ENCODE measurements around the gene CIITA.
"Not testable (repeated sequence)": the region's sequence is repeated elsewhere in the genome, so short reads cannot be mapped to it uniquely, and the experiment has no call there.

CIITA gene

DNA sequence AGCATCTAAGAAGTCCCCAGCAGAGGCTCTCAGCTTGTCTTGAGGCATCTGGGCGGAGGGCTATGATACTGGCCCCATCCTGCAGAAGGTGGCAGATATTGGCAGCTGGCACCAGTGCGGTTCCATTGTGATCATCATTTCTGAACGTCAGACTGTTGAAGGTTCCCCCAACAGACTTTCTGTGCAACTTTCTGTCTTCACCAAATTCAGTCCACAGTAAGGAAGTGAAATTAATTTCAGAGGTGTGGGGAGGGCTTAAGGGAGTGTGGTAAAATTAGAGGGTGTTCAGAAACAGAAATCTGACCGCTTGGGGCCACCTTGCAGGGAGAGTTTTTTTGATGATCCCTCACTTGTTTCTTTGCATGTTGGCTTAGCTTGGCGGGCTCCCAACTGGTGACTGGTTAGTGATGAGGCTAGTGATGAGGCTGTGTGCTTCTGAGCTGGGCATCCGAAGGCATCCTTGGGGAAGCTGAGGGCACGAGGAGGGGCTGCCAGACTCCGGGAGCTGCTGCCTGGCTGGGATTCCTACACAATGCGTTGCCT, at the start of gene CIITA:
TSS of gene CIITA (plus strand) at position 404 of the 543 bp plus-strand sequence. CDS start at position 533, 129 bp downstream.
- peak; percentile 93 for DNase-seq

- DNase-seq = peak; percentile 83
Measured at GRCh38 chr16:10827691-10828341, 49.2 kb upstream of the CIITA start.

GRCh38 chr16:10828851-10829366, 48.1 kb upstream of the CIITA start:
- DNase-seq = peak; percentile 64

DNA sequence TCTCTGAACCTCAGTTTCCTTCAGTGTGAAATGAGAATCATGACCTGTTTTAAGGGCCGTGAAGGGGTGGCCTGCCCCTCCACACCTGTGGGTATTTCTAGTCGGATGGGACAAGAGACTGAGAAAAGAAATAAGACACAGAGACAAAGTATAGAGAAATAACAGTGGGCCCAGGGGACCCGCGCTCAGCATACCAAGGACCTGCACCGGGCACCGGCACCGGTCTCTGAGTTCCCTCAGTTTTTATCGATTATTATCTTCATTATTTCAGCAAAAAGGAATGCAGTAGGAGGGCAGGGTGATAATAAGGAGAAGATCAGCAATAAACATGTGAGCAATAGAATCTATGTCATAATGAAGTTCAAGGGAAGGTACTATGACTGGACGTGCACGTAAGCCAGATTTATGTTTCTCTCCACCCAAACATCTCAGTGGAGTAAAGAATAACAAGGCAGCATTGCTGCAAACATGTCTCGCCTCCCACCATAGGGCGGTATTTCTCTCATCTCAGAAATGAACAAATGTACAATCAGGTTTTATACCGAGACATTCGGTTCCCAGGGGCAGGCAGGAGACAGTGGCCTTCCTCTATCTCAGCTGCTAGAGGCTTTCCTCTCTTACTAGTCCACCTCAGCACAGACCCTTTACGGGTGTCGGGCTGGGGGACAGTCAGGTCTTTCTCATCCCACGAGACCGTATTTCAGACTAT, 47.5 kb upstream of the CIITA start:
- not testable (repeated sequence) for DNase-seq

DNA sequence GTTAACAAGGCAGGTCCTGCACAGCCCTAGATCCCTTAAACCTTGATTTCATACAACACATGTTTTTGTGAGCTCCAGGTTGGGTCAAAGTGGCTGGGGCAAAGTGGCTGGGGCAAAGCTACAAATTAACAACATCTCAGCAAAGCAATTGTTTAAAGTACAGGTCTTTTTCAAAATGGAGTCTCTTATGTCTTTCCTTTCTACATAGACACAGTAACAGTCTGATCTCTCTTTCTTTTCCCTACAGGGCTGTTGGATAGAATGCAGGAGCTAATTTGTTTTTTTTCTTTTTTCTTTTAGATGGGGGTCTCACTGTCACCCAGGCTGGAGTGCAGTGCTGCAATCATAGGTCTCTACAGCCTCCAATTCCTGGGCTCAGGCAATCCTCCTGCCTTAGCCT, 46.8 kb upstream of the CIITA start:
- not testable (repeated sequence) for DNase-seq

DNA sequence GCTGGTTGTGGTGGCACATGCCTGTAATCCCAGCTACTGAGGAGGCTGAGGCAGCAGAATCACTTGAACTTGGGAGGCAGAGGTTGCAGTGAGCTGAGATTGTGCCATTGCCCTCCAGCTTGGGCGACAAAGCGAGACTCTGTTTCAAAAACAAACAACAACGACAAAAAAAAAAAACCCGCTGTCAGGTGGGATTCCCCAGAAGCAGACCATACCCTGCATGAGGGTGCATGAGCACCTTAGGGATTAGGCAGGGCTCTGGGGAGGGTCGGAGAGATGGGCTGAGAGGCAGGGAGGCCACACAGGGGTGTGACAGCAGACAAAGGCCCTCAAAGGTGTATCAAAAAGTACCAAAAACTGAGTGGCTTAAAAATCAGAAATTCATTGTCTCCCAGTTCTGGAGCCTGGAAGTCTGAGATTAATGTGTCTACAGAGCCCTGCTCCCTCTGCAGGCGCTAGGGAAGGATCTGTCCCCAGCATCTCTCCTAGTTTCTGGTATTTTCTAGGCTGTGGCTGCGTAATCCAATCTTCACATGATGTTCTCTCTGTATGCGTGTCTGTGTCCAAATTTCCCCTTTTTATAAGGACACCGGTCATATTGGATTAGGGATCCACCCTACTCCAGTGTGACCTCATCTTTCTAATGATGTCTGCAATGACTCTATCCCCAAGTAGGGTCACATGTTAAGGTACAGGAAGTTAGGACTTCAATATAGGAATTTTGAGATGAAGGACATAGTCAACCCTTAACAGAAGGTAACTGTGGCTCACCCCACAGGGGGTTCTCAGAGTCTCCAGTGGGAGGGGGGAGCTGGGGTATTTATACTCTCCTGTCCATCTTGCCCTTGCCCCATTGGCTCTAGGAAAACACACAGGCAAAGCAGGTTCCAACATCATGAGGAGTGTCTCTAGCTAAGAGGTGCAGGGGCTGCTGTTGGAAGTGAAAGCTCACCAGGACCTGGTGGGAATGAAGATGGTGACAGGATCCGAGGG, 44.8 kb upstream of the CIITA start:
- DNase-seq = no peak

GRCh38 chr16:10833271-10833670, 43.7 kb upstream of the CIITA start:
- no peak for DNase-seq

- DNase-seq = no peak
Measured at GRCh38 chr16:10834130-10834529, 42.9 kb upstream of the CIITA start.

DNA sequence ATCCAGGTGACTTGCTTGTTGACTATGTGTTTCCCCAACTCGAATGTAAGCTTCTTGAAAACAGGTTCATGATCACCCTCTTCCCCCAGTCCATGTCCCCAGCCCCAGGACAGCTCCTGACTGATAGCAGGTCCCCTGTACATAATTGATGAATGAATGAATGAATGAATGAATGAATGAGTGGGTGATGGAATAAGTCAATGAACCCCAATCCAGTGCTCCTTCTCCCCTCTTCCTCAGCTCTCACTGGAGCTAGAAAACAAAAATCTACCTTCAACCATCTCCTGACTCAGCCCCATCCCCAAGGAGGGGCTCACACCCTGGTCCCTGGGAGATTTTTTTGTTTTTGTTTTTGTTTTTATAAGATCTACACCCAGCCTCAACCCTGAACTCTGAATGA, 42.2 kb upstream of the CIITA start:
- DNase-seq = no peak

DNA sequence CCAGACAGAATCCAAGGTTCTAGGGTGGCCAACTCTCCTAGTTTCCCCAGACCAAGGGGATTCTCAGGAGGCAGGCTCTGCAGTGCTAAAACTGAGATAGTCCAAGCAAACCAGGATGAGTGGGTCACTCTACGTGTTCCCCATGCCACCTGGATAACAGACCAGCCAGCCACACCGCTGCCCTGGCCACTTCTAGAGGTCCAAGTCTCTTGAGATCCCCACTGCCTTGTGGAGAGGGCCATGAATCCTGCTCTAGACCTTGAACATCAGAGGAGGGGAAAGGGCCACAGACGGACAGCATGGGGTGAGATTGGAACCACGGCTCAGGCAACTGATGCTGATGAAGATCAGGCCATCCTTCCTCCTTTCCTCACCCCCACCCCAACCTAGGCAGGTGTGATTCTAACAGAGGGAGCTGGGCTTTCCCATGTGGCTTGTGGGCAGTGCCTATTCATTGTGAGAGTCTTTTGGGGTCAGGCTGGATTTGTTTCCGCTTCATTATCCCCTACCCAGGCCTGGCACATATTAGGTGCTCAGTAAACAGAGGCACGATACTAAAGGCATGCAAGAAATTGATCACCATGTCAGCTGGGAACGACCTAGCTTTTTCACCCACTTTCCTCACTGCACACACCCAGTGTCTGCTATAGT, 41.6 kb upstream of the CIITA start:
- no peak for DNase-seq

DNA sequence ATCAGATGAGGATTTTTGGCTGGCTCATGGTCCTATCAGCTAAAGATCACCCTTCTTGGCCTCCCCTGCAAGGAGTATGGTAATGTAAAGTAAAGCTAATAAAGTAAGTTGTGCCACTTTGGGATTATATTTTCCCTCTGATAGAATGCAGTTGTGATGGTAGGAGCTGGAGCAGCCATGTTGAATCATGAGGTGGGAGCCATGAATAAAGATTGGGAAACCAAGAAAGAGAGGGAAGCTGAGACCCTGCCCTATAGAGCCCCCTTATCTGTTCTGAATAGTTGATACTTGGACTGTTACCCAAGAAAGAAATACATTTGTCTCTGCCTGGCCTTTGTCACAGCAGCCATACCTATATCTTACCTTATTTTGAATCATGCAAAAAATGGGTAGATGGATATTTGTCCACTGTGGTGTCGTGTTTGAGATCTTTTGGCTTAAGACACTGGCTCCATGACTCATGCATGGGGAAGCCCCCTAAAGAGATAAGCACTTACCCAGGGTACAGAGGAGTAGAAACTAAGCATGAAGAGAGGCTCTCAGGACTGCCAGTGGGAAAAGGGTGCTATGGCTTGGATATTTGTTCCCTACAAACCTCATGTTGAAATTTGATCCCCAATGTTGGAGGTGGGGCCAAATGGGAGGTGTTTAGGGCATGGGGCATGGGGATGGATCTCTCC, 40.7 kb upstream of the CIITA start:
- DNase-seq = no peak

DNA sequence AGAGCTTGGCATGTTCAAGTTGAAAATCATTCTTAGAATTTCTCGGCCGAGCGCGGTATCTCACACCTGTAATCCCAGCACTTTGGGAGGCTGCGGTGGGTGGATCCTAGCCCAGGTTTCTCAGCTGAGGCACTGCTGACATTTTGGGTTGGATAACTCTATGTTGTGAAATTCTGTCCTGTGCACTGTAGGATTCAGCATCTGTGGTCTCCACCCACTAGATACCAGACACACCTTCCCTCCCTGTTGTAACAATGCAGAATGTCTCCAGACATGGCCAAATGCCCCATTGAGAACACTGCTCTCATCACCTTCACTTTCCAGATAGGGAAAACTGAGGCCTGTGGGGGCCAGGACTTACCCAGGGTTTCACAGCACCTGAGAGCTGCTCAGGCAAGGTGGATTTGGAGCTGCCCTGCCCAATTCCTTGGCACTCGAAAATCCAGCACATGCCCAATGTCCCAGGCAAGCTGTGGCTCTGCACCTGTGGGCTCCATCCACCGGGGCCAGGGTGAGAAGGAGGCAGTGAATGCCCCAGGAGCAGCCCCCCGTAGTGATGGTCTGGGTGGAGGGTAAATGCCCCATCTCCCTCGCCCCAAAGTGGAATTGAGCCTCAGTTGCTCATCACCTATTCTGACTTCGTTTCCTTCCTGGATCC, 38.3 kb upstream of the CIITA start:
- DNase-seq = no peak

- DNase-seq = no peak
Measured at GRCh38 chr16:10839279-10839666, 37.7 kb upstream of the CIITA start.

- DNase-seq = no peak
Measured at GRCh38 chr16:10840703-10841102, 36.3 kb upstream of the CIITA start.

GRCh38 chr16:10846213-10846998, 30.6 kb upstream of the CIITA start:
- DNase-seq = no peak

DNA sequence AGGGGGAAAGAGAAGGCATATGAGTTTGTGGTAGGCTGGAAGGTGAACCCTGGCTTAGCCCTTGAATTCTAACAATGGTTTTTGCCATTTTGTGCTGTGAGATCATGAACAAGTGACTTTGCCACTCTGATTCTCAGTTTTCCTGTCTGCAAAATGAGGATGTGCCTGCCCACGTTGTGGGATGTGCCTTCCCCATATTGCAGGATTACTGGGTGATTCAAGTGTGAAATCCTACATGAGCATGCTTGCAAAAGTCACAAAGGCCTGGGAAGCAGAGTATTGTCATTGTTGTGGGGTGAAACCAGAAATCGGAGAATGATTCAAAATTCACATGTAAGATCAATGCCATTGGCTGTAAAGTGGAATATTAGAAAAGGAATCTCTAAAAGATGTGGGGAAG, 29.8 kb upstream of the CIITA start:
- no peak for DNase-seq

DNA sequence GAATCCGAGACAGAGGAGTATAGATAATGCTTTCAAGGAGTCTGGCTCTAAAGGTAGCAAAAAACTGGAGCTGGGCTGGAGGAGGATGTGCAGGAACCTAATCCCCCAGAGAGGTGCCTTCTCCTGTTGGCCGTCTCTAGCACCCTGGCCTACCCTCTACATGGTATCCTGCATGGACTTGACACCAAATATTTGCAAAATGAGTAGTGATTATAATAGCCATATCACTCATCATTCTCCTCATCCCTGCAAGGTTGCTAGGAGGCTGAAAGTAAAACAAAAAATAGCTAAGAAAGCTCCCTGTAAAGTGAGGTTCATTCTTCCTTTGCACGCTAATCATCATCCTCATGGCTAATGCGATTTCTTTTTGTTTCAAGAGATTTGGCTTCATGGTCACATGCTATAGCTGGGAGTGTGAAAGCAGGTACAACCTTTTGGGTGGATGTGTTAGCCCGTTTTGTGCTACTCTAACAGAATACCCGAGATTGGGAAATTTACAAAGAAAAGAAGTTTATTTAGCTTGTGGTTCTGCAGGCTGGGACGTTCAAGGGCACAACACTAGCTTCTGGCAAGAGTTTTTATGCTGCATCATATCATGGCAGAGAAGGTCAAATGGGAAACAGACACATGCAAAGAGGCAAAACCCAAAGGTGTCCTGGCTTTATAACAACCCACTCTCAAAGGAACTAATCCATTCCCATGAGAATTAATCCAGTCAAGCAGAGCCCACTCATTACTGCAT, 27.1 kb upstream of the CIITA start:
- DNase-seq = no peak

- DNase-seq = no peak
Measured at GRCh38 chr16:10850478-10850850, 26.5 kb upstream of the CIITA start.

DNA sequence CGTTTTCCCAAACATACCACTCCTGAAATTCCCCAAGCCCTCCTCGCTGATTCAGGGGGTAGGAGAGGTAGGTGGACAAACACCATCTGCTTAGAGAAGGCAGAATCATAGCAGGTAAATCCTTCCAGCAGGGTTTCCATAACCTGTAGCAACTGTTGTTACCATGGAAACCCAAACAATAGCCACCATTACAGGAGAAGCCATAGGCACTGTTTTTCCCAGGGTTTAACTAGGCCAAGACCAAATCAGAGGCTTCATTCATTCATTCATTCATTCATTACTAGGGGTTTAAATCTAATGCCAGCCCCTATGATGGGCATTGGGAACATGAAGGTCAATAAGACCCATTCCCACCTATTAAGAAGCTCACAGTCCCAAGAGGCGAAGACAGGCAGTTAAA, 25.5 kb upstream of the CIITA start:
- no peak for DNase-seq

- no peak for DNase-seq
Measured at GRCh38 chr16:10852286-10852685, 24.7 kb upstream of the CIITA start.

Data from fibroblast of skin of right quadriceps (primary cell).